Measurements from ENCODE around the gene AP1S3. TPM values are rescaled to one million over a fixed set of nuclear protein-coding genes. Genes with fewer than 3 reads are reported as not detected.
"Not testable (repeated sequence)": the region's sequence is repeated elsewhere in the genome, so short reads cannot be mapped to it uniquely, and the experiment has no call there.

Gene AP1S3
- total RNA-seq, 1 experiment from 2014 or later, result 2.3 TPM

DNA sequence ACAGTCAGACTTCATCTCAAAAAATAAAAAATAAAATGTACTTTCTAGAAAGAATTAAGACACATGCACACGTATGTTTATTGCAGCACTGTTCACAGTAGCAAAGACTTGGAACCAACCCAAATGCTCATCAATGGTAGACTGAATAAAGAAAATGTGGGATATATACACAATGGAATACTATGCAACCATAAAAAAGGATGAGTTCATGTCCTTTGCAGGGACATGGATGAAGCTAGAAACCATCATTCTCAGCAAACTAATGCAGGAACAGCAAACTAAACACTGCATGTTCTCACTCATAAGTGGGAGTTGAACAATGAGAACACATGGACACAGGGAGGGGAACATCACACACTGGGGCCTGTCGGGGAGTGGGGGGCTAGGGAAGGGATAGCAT is 35.4 kb upstream of the AP1S3 start:
- not testable (repeated sequence) for H4K20me1 ChIP-seq (ENCODE audit: insufficient read depth, low read depth, low read length); H3K4me1 ChIP-seq (ENCODE audit: low read length); H2AFZ ChIP-seq (ENCODE audit: low read length); H3K36me3 ChIP-seq (ENCODE audit: insufficient read depth, low read length); H3K9ac ChIP-seq (ENCODE audit: low read length); H3K4me2 ChIP-seq (ENCODE audit: low read depth, low read length, poor library complexity, severe bottlenecking); H3K27me3 ChIP-seq (ENCODE audit: low read length); H3K4me3 ChIP-seq (ENCODE audit: low read length); DNase-seq; H3K9me3 ChIP-seq (ENCODE audit: low read length); H3K9me2 ChIP-seq (replicated peaks; ENCODE audit: insufficient read depth, low read length); H3K27ac ChIP-seq (ENCODE audit: low read length); H3K79me2 ChIP-seq (ENCODE audit: low read length)

DNA sequence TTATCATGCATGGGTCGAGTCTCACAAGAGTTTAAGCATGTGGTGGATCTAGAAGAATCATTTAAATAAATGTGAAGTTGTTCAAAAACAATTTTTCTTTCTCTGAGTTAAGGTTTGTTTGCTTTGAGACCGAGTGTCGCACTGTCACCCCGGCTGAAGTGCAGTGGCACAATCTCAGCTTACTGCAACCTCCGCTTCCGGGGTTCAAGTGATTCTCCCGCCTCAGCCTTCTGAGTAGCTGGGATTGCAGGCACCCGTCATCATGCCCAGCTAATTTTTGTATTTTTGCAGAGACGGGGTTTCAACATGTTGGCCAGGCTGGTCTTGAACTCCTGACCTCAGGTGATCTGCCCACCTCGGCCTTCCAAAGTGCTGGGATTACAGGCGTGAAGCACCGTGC is 34.3 kb upstream of the AP1S3 start:
- H3K27me3 ChIP-seq (ENCODE audit: low read length); H3K27ac ChIP-seq (ENCODE audit: low read length); H3K4me3 ChIP-seq (ENCODE audit: low read length); DNase-seq; H3K36me3 ChIP-seq (ENCODE audit: insufficient read depth, low read length); H3K79me2 ChIP-seq (ENCODE audit: low read length); H3K9ac ChIP-seq (ENCODE audit: low read length); H3K9me2 ChIP-seq (replicated peaks; ENCODE audit: insufficient read depth, low read length); H3K9me3 ChIP-seq (ENCODE audit: low read length); H3K4me2 ChIP-seq (ENCODE audit: low read depth, low read length, poor library complexity, severe bottlenecking); H2AFZ ChIP-seq (ENCODE audit: low read length); H4K20me1 ChIP-seq (ENCODE audit: insufficient read depth, low read depth, low read length); H3K4me1 ChIP-seq (ENCODE audit: low read length): not testable (repeated sequence)

DNA sequence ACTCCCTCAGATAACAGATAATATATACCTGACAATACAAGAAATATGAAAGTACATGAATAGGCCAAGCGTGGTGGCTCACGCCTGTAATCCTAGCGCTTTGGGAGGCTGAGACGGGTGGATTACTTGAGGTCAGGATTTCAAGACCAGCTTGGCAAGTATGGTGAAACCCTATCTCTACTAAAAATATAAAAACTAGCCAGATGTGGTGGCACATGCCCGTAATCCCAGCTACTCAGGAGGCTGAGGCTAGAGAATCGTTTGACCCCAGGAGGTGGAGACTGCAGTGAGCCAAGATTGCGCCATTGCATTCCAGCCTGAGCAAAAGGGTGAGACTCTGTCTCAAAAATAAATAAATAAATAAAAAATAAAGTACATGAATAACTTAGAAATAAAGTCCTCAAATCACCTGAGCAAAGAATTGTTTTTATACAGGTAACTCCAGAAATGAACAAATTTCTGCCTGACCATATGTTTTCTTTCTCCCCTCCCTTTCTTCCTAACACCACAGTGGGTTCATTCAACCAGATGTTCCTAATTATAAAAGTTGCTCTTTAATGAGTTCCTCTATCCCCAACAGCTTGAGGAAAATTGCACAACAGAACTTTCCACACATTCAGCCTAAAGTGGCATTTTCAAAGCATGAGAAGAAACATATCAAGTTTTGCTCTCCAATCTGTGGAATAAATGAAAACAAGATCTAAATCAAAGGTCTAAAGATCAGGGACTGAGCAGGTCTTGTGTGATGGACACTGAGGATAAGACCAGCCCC is 33.6 kb upstream of the AP1S3 start:
- no peaks in the 10 kb centered on the region for H3K79me2 ChIP-seq (ENCODE audit: low read length)
- no peak overlapping the region for H3K4me3 ChIP-seq (ENCODE audit: low read length)
- no peak overlapping the region for H3K4me2 ChIP-seq (ENCODE audit: low read depth, low read length, poor library complexity, severe bottlenecking)
- H3K27me3 ChIP-seq (ENCODE audit: low read length), result no peaks in the 10 kb centered on the region
- H2AFZ ChIP-seq (ENCODE audit: low read length), result no peak overlapping the region
- no peak overlapping the region for H3K27ac ChIP-seq (ENCODE audit: low read length)
- no peaks in the 10 kb centered on the region for H4K20me1 ChIP-seq (ENCODE audit: insufficient read depth, low read depth, low read length)
- no peaks in the 10 kb centered on the region for H3K9me3 ChIP-seq (ENCODE audit: low read length)
- no peaks in the 10 kb centered on the region for H3K36me3 ChIP-seq (ENCODE audit: insufficient read depth, low read length)
- no peaks in the 10 kb centered on the region for H3K9me2 ChIP-seq (replicated peaks; ENCODE audit: insufficient read depth, low read length)
- H3K9ac ChIP-seq (ENCODE audit: low read length), result no peak overlapping the region
- no peak for DNase-seq
- no peaks in the 10 kb centered on the region for H3K4me1 ChIP-seq (ENCODE audit: low read length)

DNA sequence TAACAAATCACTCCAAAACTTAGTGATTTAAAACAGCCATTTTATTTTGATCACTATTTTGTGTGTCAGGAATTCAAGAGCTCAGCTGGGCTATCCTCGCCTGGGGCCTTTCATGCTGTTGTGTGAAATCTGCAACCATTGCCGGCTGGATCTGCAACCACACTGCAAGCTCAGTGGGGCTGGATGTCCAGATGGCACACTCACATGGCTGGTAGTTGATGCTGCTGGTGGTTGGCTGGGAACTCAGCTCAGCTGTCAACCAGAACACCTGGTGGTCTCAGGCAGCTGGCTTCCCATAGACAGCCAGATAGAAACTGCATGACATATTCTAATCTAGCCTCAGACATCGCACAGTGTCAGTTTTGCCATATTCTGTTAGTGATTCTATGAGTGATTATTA is 30.6 kb upstream of the AP1S3 start:
- H3K36me3 ChIP-seq (ENCODE audit: insufficient read depth, low read length), result no peaks in the 10 kb centered on the region
- no peak overlapping the region for H2AFZ ChIP-seq (ENCODE audit: low read length)
- H3K79me2 ChIP-seq (ENCODE audit: low read length), result no peaks in the 10 kb centered on the region
- DNase-seq, result no peak
- no peaks in the 10 kb centered on the region for H3K9me3 ChIP-seq (ENCODE audit: low read length)
- H3K9me2 ChIP-seq (replicated peaks; ENCODE audit: insufficient read depth, low read length), result no peaks in the 10 kb centered on the region
- H3K4me1 ChIP-seq (ENCODE audit: low read length), result no peaks in the 10 kb centered on the region
- H4K20me1 ChIP-seq (ENCODE audit: insufficient read depth, low read depth, low read length), result no peaks in the 10 kb centered on the region
- no peak overlapping the region for H3K9ac ChIP-seq (ENCODE audit: low read length)
- no peak overlapping the region for H3K4me2 ChIP-seq (ENCODE audit: low read depth, low read length, poor library complexity, severe bottlenecking)
- no peak overlapping the region for H3K4me3 ChIP-seq (ENCODE audit: low read length)
- no peak overlapping the region for H3K27ac ChIP-seq (ENCODE audit: low read length)
- H3K27me3 ChIP-seq (ENCODE audit: low read length), result no peaks in the 10 kb centered on the region

DNA sequence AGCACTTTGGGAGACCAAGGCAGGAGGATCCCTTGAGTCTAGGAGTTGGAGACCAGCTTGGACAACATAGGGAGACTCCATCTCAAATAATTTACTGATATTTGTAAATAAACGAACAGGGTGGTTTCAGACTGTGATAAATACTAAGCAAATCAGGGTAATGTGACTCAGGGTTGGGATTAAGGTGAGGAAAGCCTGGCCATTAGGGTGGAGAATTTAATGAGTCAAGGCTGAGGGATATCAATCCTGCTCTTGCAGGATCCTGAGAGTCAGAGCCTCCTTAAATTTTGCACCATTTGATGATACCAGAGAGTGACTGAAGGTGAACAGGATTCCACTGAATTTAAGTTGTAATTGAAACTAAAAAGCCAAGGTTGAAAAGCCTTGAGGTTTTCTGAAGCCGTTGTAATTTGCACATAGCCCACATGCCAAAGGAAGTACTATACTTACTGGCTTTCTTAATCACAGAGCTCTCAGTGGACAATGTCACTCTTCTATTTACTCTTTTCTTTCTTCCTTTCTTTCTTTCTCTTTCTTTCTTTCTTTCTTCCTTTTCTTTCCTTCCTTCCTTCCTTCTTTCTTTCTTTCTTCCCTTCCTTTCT is 28.6 kb upstream of the AP1S3 start:
- Histone ChIP-seq H3K9me2 (replicated peaks; ENCODE audit: insufficient read depth, low read length) (no peaks in the 10 kb centered on the region), H3K27me3 (ENCODE audit: low read length) (no peaks in the 10 kb centered on the region), H3K4me3 (ENCODE audit: low read length) (no peak overlapping the region), H4K20me1 (ENCODE audit: insufficient read depth, low read depth, low read length) (no peaks in the 10 kb centered on the region), H3K36me3 (ENCODE audit: insufficient read depth, low read length) (no peaks in the 10 kb centered on the region), H3K9me3 (ENCODE audit: low read length) (no peaks in the 10 kb centered on the region), H3K79me2 (ENCODE audit: low read length) (no peaks in the 10 kb centered on the region), H3K27ac (ENCODE audit: low read length) (no peak overlapping the region), H2AFZ (ENCODE audit: low read length) (no peak overlapping the region), H3K9ac (ENCODE audit: low read length) (no peak overlapping the region), H3K4me1 (ENCODE audit: low read length) (no peaks in the 10 kb centered on the region), H3K4me2 (ENCODE audit: low read depth, low read length, poor library complexity, severe bottlenecking) (no peak overlapping the region)
- DNase-seq, result no peak

DNA sequence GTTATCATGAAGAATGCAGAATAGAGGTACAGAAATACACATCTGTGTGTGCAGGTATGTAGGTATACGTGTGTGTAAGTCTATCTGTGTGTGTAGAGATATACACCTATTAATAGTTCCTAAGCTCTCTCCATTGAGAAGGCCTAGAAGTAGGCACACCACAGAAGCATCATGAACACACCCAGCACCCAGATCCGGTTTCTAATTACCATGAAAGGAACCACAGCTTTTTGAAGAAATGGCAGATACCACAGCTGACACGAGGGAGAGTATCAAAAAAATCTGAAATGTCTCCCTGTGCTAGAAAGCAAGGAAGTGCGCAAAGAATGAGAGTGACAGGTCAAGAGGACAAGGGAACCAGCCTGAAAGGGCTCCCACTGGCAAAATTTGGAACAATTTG is 27.7 kb upstream of the AP1S3 start:
- H3K79me2 ChIP-seq (ENCODE audit: low read length), result no peaks in the 10 kb centered on the region
- H3K27me3 ChIP-seq (ENCODE audit: low read length), result no peaks in the 10 kb centered on the region
- H3K27ac ChIP-seq (ENCODE audit: low read length), result no peak overlapping the region
- H2AFZ ChIP-seq (ENCODE audit: low read length), result no peak overlapping the region
- no peak for DNase-seq
- no peaks in the 10 kb centered on the region for H3K4me1 ChIP-seq (ENCODE audit: low read length)
- H3K9ac ChIP-seq (ENCODE audit: low read length), result no peak overlapping the region
- no peak overlapping the region for H3K4me2 ChIP-seq (ENCODE audit: low read depth, low read length, poor library complexity, severe bottlenecking)
- no peaks in the 10 kb centered on the region for H4K20me1 ChIP-seq (ENCODE audit: insufficient read depth, low read depth, low read length)
- H3K4me3 ChIP-seq (ENCODE audit: low read length), result no peak overlapping the region
- H3K9me2 ChIP-seq (replicated peaks; ENCODE audit: insufficient read depth, low read length), result no peaks in the 10 kb centered on the region
- no peaks in the 10 kb centered on the region for H3K36me3 ChIP-seq (ENCODE audit: insufficient read depth, low read length)
- H3K9me3 ChIP-seq (ENCODE audit: low read length), result no peaks in the 10 kb centered on the region

- H3K79me2 ChIP-seq (ENCODE audit: low read length), result no peaks in the 10 kb centered on the region
- no peaks in the 10 kb centered on the region for H3K9me3 ChIP-seq (ENCODE audit: low read length)
- no peaks in the 10 kb centered on the region for H3K9me2 ChIP-seq (replicated peaks; ENCODE audit: insufficient read depth, low read length)
- no peak for DNase-seq
- H3K4me2 ChIP-seq (ENCODE audit: low read depth, low read length, poor library complexity, severe bottlenecking), result no peak overlapping the region
- H4K20me1 ChIP-seq (ENCODE audit: insufficient read depth, low read depth, low read length), result no peaks in the 10 kb centered on the region
- H3K36me3 ChIP-seq (ENCODE audit: insufficient read depth, low read length), result no peaks in the 10 kb centered on the region
- H3K27me3 ChIP-seq (ENCODE audit: low read length), result no peaks in the 10 kb centered on the region
- H2AFZ ChIP-seq (ENCODE audit: low read length), result no peak overlapping the region
- no peak overlapping the region for H3K9ac ChIP-seq (ENCODE audit: low read length)
- no peak overlapping the region for H3K4me3 ChIP-seq (ENCODE audit: low read length)
- H3K27ac ChIP-seq (ENCODE audit: low read length), result no peak overlapping the region
- no peaks in the 10 kb centered on the region for H3K4me1 ChIP-seq (ENCODE audit: low read length)
These were observed 26.1 kb upstream of the AP1S3 start for GRCh38 chr2:223863491-223863890.

DNA sequence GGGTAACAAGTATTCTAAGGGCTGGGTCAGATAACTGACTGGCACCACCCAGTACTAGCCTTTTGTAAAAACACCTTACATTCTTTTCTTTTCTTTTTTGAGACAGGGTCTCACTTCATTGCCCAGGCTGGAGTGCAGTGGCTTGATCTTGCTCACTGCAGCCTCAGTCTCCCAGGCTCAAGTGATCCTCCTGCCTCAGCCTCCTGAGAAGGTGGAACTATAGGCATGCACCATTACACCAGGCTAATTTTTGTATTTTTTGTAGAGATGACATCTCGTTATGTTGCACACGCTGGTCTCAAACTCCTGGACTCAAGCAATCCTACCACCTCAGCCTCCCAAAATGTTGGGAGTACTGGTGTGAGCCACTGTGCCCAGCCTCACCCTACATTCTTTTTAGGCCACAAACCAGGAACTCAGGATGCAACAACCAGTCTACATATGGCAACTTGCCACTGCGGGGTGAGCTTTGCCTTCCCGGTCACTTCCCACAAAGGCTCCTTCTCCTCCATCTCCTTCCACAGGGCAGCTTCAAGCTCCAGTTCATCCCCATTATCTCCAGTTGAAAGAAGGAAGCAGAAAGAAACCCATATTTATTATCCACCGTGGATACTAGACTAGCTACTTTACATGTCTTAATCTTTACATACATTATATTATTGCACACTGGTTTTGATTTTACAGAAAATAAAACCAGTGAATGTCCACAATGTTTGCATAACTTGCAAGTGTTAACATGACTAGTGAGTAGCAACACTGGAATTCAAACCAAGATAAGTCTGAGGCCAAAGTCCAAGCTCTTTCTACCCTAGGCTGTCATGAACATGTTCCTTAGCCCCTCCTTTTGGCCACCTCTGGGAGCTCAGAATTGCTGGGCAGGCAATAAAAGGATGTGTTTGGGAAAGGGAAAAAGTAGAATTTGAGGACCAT is 23.7 kb upstream of the AP1S3 start:
- Histone ChIP-seq H3K27me3 (ENCODE audit: low read length) (no peaks in the 10 kb centered on the region), H4K20me1 (ENCODE audit: insufficient read depth, low read depth, low read length) (no peaks in the 10 kb centered on the region), H3K79me2 (ENCODE audit: low read length) (no peaks in the 10 kb centered on the region), H3K9me3 (ENCODE audit: low read length) (no peaks in the 10 kb centered on the region), H3K9ac (ENCODE audit: low read length) (no peak overlapping the region), H3K36me3 (ENCODE audit: insufficient read depth, low read length) (no peaks in the 10 kb centered on the region), H3K4me1 (ENCODE audit: low read length) (no peaks in the 10 kb centered on the region), H3K9me2 (replicated peaks; ENCODE audit: insufficient read depth, low read length) (no peaks in the 10 kb centered on the region), H2AFZ (ENCODE audit: low read length) (no peak overlapping the region), H3K4me3 (ENCODE audit: low read length) (no peak overlapping the region), H3K4me2 (ENCODE audit: low read depth, low read length, poor library complexity, severe bottlenecking) (no peak overlapping the region), H3K27ac (ENCODE audit: low read length) (no peak overlapping the region)
- DNase-seq, result no peak
